ENCODE data around the gene RBFOX1. TPM values are rescaled to one million over a fixed set of nuclear protein-coding genes. Genes with fewer than 3 reads are reported as not detected.

The RBFOX1 gene
- total RNA-seq, 4 donors from 2014 or later = not detected

DNA sequence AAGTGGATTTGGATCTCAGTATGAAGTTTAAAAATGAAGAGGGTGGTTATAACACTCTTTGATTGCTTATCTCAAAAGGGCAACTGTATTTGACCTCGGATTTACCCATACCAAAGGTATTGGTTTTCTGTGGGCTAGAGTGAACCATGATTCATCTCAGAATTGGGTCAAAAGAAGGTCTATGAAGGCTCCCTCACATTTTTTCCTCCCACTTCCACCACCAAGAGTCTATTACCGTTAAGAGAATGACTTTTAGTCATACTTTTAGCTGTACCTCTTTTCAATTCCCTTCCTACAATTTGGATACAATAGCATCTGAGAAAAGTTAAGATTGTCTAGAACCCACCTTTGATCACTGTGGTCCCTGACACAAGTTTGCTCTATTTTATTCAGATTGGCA is 280.9 kb downstream of the RBFOX1 start:
- no peak overlapping the region for H3K27ac ChIP-seq (replicated peaks in 1 of 4)
- DNase-seq (ENCODE audit: extremely low spot score) = no peak
- no peaks in the 10 kb centered on the region for H3K4me1 ChIP-seq
- no peaks in the 10 kb centered on the region for H3K9me3 ChIP-seq
- no peaks in the 10 kb centered on the region for H3K36me3 ChIP-seq
- TF ChIP-seq, protein P1, sequence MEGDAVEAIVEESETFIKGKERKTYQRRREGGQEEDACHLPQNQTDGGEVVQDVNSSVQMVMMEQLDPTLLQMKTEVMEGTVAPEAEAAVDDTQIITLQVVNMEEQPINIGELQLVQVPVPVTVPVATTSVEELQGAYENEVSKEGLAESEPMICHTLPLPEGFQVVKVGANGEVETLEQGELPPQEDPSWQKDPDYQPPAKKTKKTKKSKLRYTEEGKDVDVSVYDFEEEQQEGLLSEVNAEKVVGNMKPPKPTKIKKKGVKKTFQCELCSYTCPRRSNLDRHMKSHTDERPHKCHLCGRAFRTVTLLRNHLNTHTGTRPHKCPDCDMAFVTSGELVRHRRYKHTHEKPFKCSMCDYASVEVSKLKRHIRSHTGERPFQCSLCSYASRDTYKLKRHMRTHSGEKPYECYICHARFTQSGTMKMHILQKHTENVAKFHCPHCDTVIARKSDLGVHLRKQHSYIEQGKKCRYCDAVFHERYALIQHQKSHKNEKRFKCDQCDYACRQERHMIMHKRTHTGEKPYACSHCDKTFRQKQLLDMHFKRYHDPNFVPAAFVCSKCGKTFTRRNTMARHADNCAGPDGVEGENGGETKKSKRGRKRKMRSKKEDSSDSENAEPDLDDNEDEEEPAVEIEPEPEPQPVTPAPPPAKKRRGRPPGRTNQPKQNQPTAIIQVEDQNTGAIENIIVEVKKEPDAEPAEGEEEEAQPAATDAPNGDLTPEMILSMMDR (IDR thresholded peaks at IDR 0.05) = no peak
- TF ChIP-seq EP300 (IDR thresholded peaks at IDR 0.05) = no peak
- no peak for TF ChIP-seq POLR2AphosphoS5 (IDR thresholded peaks at IDR 0.05)
- TF ChIP-seq POLR2A (IDR thresholded peaks at IDR 0.05; ENCODE audit: low read depth) = no peak
- no peak overlapping the region for H3K4me3 ChIP-seq
- WGBS = 76% methylated on average over 2 of the region's 2 CpGs
- H3K27me3 ChIP-seq = no peaks in the 10 kb centered on the region
- intact Hi-C loops (cut with DNase I) = no loop called here

DNA sequence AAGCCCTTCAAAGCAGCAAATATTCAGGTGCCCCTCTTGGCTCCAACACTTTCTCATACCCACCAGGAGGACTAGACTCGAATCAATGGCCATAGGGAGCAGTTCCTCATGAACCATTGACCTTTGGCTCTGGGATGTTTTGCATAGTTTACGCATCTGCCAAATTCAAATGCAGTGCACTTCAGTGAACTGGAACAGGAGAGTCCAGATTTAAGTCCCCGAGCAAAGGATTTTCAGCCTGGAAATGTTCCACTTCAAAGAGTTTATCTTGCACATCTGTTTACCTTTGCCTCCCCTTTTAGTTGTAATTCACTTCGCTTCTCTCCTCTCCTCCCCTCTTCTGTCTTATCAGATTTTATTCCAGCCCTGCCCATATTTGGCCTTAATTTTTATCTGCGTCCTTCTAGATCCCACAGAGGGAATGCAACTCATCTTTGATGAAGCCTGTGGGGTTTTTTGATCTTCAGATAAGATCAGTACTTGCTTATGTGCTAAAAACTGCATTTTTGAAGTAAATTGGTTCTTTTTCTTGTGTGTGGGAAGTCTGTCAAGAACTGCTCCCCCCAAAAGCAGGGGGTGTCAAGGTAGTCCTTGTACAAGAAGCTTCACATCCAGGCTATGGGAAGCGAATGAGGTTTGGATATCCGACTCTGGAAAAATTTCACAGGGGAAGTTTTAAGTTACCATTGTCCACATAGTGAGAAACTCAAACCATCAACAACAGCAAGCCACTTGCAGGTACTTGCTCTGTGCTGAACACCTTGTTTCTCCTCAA is 281.6 kb downstream of the RBFOX1 start:
- DNase-seq (ENCODE audit: extremely low spot score) = no peak
- Histone ChIP-seq H3K36me3 (no peaks in the 10 kb centered on the region), H3K4me1 (no peaks in the 10 kb centered on the region), H3K27ac (replicated peaks in 1 of 4) (no peak overlapping the region), H3K9me3 (no peaks in the 10 kb centered on the region), H3K4me3 (no peak overlapping the region), H3K27me3 (no peaks in the 10 kb centered on the region)
- TF ChIP-seq, protein P1 (IDR thresholded peaks at IDR 0.05) = no peak
- TF ChIP-seq EP300 (IDR thresholded peaks at IDR 0.05) (no peak), POLR2A (IDR thresholded peaks at IDR 0.05; ENCODE audit: low read depth) (no peak), POLR2AphosphoS5 (IDR thresholded peaks at IDR 0.05) (no peak)
- 54% methylated on average over 7 of the region's 7 CpGs for WGBS
- intact Hi-C loops (cut with DNase I) = no loop called here

DNA sequence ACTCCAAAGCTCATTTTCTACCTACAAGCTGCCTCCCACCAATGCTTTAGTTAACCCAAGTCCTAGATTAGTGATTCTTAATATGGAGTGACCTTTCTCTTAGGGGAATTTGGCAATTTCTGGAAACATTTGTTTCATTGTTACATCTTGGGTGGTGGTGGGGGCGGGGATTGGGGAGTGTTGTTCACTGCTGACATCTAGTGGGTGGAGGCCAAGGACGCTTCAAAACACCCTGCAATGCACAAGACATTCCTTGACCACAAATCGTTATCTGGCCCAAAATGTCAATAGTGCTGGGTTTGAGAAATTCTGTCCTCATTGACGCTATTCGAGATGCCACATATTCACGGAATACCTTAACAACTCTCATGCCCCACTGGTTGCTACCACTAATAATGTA is 282.9 kb downstream of the RBFOX1 start:
- TF ChIP-seq POLR2A (IDR thresholded peaks at IDR 0.05; ENCODE audit: low read depth) (no peak), EP300 (IDR thresholded peaks at IDR 0.05) (no peak), POLR2AphosphoS5 (IDR thresholded peaks at IDR 0.05) (no peak)
- TF ChIP-seq, protein P1 (IDR thresholded peaks at IDR 0.05) = no peak
- WGBS = 63% methylated on average over 6 of the region's 6 CpGs
- H3K4me1 ChIP-seq = no peaks in the 10 kb centered on the region
- no peak for DNase-seq (ENCODE audit: extremely low spot score)
- no peaks in the 10 kb centered on the region for H3K36me3 ChIP-seq
- no peak overlapping the region for H3K4me3 ChIP-seq
- intact Hi-C loops (cut with DNase I) = no loop called here
- H3K27me3 ChIP-seq = no peaks in the 10 kb centered on the region
- no peaks in the 10 kb centered on the region for H3K9me3 ChIP-seq
- no peak overlapping the region for H3K27ac ChIP-seq (replicated peaks in 1 of 4)

DNA sequence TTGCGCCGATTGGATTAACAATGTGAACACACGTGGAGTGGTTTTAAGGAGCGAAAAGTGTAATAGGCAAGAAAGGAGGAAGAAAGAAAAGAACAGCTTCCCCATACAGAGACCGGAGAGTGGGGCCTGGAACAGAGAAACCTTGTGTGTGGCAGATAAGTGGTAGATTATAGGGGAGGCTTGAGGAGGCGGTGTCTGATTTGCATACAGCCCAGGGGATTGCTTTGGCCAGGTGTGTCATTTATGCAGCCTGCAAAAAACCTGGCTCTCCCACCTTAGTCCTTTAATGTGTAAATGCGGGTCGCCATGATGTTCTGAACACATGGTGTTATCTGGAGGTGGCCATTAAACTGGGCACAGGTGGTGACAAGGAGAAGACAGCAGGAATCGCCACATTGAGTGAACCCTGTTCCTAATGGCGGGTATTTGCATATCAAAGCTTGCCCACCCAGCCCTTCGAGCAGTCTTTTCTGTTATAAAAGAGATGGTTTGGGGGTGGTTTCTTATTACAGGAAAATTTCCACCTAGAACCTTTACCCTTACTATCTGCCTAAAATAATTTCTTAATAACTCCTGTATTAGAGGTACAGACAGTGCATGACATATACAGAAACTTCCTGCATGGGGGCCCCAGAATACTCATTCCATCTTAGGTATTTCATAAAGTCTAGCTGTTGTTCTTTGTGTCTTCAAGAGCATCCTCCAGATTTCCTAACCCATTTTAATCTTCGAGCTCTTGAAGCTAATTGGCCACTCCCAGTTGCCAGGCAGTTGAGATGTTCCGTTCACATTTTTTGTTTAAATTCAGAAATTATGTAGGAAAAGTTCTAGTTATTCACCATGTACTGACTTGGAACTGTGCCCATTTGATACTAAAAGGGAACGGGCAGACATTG is 292.5 kb downstream of the RBFOX1 start:
- H3K27me3 ChIP-seq = no peaks in the 10 kb centered on the region
- no peak for DNase-seq (ENCODE audit: extremely low spot score)
- H3K36me3 ChIP-seq = no peaks in the 10 kb centered on the region
- no peak overlapping the region for H3K27ac ChIP-seq (replicated peaks in 1 of 4)
- no peak overlapping the region for H3K4me3 ChIP-seq
- no peaks in the 10 kb centered on the region for H3K9me3 ChIP-seq
- no peak for TF ChIP-seq POLR2AphosphoS5 (IDR thresholded peaks at IDR 0.05)
- TF ChIP-seq, protein P1 (IDR thresholded peaks at IDR 0.05) = no peak
- intact Hi-C loops (cut with DNase I) = no loop called here
- H3K4me1 ChIP-seq = no peaks in the 10 kb centered on the region
- WGBS = 78% methylated on average over 14 of the region's 14 CpGs
